ENCODE measurements around the gene NFKBIE. TPM values are rescaled to one million over a fixed set of nuclear protein-coding genes. Genes with fewer than 3 reads are reported as not detected.

NFKBIE gene
- total and polyA plus RNA-seq, 4 donors: 3.7 to 4.9 (median 4.7) TPM

GRCh38 chr6:44268095-44268628, 2.8 kb upstream of the NFKBIE start:
- WGBS: 25% methylated on average over 5 of the region's 5 CpGs
- peak; percentile 72 for DNase-seq (ENCODE audit: low spot score)
- H3K27me3 ChIP-seq (ENCODE audit: control insufficient read depth in 4 of 4, insufficient read depth in 4 of 4, low read length in 3 of 4): peaks cover 0 to 11% (median 3%) of the 10 kb centered on the region in 4 donors
- H3K9me3 ChIP-seq (ENCODE audit: control insufficient read depth in 4 of 4, low read length in 3 of 4): no peaks in the 10 kb centered on the region
- peaks cover 10 to 19% (median 16%) of the 10 kb centered on the region in 4 donors for H3K4me1 ChIP-seq (ENCODE audit: control insufficient read depth in 4 of 4, insufficient read depth in 4 of 4, low read length in 3 of 4)
- H3K36me3 ChIP-seq (ENCODE audit: control insufficient read depth in 4 of 4, insufficient read depth in 3 of 4, low read depth in 1 of 4, low read length in 3 of 4): no peaks in the 10 kb centered on the region
- H3K27ac ChIP-seq (ENCODE audit: low read depth in 1 of 2, low read length in 2 of 2): no peak overlapping the region
- no peak for TF ChIP-seq MAX (IDR thresholded peaks at IDR 0.05)
- no peak for TF ChIP-seq FOXA2 (IDR thresholded peaks at IDR 0.05)
- TF ChIP-seq NR2F2 (IDR thresholded peaks at IDR 0.05): no peak
- TF ChIP-seq RAD21 (IDR thresholded peaks at IDR 0.05): peak; percentile 85 to 94
- TF ChIP-seq SP1 (IDR thresholded peaks at IDR 0.05): no peak
- no peak for TF ChIP-seq FOXA1 (IDR thresholded peaks at IDR 0.05)
- TF ChIP-seq REST (IDR thresholded peaks at IDR 0.05): no peak
- no peak for TF ChIP-seq EGR1 (IDR thresholded peaks at IDR 0.05; ENCODE audit: low read depth in 2 of 2)
- no peak for TF ChIP-seq HNF4A (conservative IDR thresholded peaks at IDR 0.05)
- no peak for TF ChIP-seq RXRA (IDR thresholded peaks at IDR 0.05)
- TF ChIP-seq ZBTB33 (IDR thresholded peaks at IDR 0.05): no peak
- TF ChIP-seq CTCF (IDR thresholded peaks at IDR 0.05; ENCODE audit: low read depth, low read length, missing input control): peak; percentile 93
- TF ChIP-seq ATF3 (IDR thresholded peaks at IDR 0.05): no peak
- TF ChIP-seq JUND (IDR thresholded peaks at IDR 0.05): no peak
- no peak overlapping the region for H3K4me3 ChIP-seq (ENCODE audit: low read depth in 1 of 3, low read length in 3 of 3)
- no peak overlapping the region for H3K9ac ChIP-seq (ENCODE audit: low read depth in 1 of 2, low read length in 2 of 2)

- H3K4me3 ChIP-seq (ENCODE audit: low read depth in 1 of 3, low read length in 3 of 3): no peak overlapping the region
- H3K36me3 ChIP-seq (ENCODE audit: control insufficient read depth in 4 of 4, insufficient read depth in 3 of 4, low read depth in 1 of 4, low read length in 3 of 4): no peaks in the 10 kb centered on the region
- H3K9me3 ChIP-seq (ENCODE audit: control insufficient read depth in 4 of 4, low read length in 3 of 4): no peaks in the 10 kb centered on the region
- no peak overlapping the region for H3K9ac ChIP-seq (ENCODE audit: low read depth in 1 of 2, low read length in 2 of 2)
- peaks cover 16 to 28% (median 23%) of the 10 kb centered on the region in 4 donors for H3K4me1 ChIP-seq (ENCODE audit: control insufficient read depth in 4 of 4, insufficient read depth in 4 of 4, low read length in 3 of 4)
- 63% methylated on average over 10 of the region's 10 CpGs for WGBS
- H3K27ac ChIP-seq (ENCODE audit: low read depth in 1 of 2, low read length in 2 of 2): no peak overlapping the region
- TF ChIP-seq CTCF (IDR thresholded peaks at IDR 0.05; ENCODE audit: low read depth, low read length, missing input control) (no peak), JUND (IDR thresholded peaks at IDR 0.05) (no peak)
- no peak for DNase-seq (ENCODE audit: low spot score)
- H3K27me3 ChIP-seq (ENCODE audit: control insufficient read depth in 4 of 4, insufficient read depth in 4 of 4, low read length in 3 of 4): peaks cover 0 to 11% (median 3%) of the 10 kb centered on the region in 4 donors
These were observed 1.9 kb upstream of the NFKBIE start for GRCh38 chr6:44267252-44267651.

Measured in liver (tissue), 9 donors.